Astrocyte of the hippocampus (primary cell): ENCODE measurements around the gene TP53BP2.

Experiments used
- DNase-seq: peaks from one replicate; pipeline ENCODE4 v3.0.0; 2011; ENCODE audit warnings: low read depth, low spot score

Gene TP53BP2

GRCh38 chr1:223765036-223765718 lies 80.6 kb downstream of the TP53BP2 start:
- DNase-seq = no peak

- no peak for DNase-seq
Measured at GRCh38 chr1:223763881-223764280, 81.9 kb downstream of the TP53BP2 start.

GRCh38 chr1:223763251-223763650 lies 82.5 kb downstream of the TP53BP2 start:
- DNase-seq = no peak

- DNase-seq = no peak
Measured at GRCh38 chr1:223761411-223761810, 84.3 kb downstream of the TP53BP2 start.

- DNase-seq = no peak
Measured at GRCh38 chr1:223760833-223761232, 84.9 kb downstream of the TP53BP2 start.

DNA sequence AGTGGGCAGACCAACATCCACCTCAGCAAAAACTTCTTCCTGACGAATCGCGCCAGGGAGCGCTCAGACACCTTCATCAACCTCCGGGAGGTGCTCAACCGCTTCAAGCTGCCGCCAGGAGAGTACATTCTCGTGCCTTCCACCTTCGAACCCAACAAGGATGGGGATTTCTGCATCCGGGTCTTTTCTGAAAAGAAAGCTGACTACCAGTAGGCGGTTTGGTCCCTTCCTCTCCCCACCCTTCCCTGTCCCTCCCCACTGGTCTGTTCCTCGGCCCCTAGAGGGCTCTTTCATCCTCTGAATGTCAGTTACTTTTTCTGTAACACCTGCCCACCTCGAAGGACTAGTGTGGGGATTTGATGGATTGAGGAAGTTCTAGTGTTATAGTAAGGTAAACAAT lies 86.5 kb downstream of the TP53BP2 start:
- no peak for DNase-seq

DNA sequence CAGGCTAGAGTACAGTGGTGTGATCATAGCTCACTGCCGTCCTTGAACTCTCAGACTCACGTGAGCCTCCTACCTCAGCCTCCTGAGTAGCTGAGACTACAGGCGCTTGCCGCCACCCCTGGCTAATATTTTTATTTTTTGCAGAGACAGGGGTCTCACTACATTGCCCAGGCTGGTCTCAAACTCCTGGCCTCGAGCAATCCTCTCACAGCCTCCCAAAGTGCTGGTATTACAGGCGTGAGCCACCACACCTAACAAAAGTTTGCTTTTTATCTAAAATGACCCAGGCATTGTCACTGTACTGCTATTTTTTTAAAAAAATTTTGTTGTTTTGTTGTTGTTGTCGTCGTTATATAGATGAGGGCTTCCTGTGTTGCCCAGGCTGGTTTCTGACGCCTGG lies 87.0 kb downstream of the TP53BP2 start:
- DNase-seq = no peak

DNA sequence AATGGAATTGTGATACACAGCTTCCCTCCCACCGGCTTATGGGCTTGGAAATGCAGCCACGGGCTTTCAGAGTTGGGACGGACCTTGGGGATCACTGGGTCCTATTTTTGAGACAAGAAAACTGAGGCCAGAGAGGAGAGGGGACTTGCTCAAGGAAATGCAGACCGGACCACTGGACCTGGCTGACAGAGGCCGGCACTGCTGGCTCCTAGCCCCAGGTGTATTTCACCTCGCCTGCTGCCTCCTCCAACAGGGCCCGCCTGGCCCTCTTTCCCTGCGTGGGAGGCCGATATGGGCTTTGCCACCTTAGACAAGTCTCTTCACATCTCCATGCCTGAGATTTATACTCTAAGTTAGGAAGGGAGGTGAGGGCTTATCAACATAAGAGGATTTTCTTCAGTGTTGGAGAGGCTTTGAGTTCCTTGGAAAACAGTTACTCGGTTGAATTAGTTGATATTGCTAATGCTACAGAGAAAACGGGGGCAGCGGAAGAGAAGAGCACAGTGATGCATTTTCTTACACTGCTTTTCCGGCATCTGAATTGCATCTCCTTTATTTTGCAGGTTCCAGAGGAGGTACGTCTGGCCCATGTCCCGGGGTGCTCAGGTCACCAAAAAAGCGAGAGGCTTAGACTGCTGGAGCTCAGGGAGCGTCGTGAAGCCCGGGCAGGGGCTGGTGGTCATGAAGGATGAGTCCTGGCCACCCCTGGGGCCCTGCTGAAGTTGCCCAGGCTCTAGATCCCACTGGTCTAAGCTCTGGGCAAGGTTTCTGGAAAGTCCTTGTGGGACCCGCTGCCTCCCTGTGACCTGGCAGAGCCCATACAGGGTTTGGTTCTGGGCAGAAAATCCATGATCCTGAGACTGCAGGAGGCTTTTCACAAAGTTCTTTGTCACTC lies 88.7 kb downstream of the TP53BP2 start:
- no peak for DNase-seq

DNA sequence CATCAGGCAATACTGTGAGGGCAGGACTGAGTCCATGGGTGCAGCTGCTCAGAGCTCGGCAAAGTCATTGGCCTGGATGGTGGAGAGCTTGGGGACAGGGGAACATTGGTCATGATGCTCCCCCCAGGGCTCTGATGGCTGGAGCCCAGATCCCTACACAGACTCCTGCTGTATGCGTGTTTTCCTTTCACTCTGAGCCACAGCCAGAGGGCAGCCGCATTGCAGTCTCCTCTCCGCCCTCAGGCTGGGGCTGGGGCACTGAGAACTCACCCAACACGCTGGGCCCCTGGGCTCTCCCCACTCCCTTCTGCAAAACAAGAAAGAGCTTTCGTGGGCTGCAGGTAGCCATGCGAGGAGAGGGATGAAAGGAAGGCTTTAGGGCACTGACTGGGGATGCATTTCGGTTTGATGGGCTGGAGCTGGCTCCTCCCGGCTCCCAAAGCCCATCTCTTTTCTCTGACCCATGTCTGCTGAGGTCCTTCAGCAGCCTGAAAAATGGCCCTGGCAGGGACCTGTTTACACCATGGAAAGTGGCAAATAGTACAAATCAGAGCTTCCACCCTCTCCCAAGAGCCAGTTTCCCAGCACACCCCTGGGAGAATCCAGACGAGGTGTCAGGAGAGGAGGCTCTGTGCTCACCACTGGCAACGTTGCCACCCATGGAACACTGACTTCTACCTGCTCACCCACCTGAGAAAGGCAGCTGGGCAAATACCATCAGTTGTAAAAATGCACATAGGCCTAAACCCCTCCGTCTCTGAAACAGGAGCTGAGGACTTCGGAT lies 89.6 kb downstream of the TP53BP2 start:
- DNase-seq = no peak

DNA sequence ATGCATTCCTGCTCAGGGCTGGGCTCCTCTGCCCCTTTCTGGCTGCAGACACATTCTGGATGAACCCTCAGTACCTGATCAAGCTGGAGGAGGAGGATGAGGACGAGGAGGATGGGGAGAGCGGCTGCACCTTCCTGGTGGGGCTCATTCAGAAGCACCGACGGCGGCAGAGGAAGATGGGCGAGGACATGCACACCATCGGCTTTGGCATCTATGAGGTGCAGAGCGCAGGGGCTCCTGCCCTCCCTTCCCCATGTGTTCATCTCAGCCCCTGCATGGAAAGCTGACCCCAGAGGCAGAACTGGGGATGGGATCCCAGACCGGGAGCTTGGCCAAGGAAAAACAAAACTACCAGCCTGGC lies 90.3 kb downstream of the TP53BP2 start:
- no peak for DNase-seq

DNA sequence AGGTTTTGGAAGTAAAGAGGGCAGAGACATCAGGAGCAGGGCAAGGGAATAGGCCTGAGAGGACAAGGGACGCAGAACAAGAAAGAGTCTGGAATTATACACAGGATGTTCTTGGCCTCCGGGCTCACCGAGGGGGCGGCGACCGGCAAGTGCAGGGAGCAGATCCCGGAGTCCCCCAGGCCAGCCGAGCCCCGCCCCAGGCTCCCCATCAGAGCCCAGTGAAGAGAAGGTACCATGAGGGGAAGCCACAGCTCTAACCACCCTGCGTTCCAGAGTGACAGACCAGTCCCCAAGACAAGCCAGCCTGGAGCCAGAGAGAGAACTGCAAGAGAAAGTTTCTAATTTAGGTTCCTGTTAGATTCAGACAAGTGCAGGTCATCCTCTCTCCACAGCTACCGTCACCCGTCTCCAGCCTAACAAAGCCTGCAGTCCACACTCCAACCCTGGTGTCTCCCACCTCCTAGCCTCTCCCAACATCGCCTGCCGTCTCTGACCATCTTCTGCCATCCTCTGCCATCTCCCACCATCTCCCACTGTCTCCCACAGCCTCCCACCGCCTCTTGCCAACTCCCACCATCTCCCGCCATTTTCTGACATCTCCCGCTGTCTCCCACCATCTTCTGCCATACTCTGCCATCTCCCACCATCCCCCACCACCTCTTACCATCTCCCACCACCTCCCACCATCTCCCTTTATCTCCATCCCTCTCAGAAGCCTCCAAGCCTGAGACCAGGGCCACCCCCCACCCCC lies 90.9 kb downstream of the TP53BP2 start:
- no peak for DNase-seq

GRCh38 chr1:223752721-223753515 lies 92.8 kb downstream of the TP53BP2 start:
- DNase-seq = no peak

GRCh38 chr1:223751696-223752095 lies 94.1 kb downstream of the TP53BP2 start:
- DNase-seq = no peak

GRCh38 chr1:223750730-223751570 lies 94.8 kb downstream of the TP53BP2 start:
- DNase-seq = no peak

- peak; percentile 85 for DNase-seq
Measured at GRCh38 chr1:223748773-223749733, 96.7 kb downstream of the TP53BP2 start.

DNA sequence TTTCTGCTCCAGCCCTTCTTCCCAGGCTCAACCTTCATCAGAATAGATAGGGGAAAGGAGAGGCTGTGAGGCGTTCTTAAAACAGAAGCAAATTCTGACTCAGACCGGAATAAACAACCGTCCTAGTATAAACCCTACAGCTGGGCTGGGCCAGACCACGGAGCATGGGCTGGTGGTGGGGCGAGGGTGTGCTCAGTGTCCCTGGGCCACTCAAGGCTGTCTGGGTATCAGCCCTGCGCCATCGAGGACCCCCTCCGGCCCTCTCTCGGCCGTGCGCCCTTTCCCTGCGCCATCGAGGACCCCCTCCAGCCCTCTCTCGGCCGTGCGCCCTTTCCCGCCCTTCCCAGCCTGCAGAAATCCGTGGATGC lies 97.4 kb downstream of the TP53BP2 start:
- peak; percentile 61 for DNase-seq

DNA sequence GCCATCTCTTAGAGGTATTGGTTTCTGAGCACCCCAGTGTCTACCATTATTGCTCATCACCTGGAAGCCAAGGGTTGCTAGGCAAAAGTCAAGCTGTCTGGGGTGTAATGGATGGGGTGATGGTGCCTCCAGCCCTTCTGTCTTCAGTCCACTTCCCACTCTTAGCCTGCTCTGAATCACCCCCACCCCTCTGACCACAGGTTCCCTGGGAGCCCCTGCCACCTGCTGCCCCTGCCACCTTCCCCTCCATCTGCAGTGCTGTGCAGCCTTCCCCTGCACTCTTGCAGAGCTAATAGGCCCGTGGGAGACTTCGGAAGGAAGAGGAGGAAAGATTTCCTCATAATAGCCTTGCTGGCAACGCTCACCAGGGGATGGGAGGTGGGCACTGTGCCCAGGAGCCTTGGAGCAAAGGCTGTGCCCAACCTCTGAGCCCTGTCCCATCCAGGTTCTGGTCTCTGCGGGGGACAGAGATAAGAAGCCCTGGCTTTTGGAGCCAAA lies 97.9 kb downstream of the TP53BP2 start:
- peak; percentile 71 for DNase-seq

- DNase-seq = peak; percentile 77
Measured at GRCh38 chr1:223745731-223746130, 100.0 kb downstream of the TP53BP2 start.
